ENCODE results near the gene HPSE2. TPM values are rescaled to one million over a fixed set of nuclear protein-coding genes. Genes with fewer than 3 reads are reported as not detected.

The HPSE2 gene
- polyA plus RNA-seq, 2 of the 4 experiments (the other 2 are of a cell fraction): not detected

DNA sequence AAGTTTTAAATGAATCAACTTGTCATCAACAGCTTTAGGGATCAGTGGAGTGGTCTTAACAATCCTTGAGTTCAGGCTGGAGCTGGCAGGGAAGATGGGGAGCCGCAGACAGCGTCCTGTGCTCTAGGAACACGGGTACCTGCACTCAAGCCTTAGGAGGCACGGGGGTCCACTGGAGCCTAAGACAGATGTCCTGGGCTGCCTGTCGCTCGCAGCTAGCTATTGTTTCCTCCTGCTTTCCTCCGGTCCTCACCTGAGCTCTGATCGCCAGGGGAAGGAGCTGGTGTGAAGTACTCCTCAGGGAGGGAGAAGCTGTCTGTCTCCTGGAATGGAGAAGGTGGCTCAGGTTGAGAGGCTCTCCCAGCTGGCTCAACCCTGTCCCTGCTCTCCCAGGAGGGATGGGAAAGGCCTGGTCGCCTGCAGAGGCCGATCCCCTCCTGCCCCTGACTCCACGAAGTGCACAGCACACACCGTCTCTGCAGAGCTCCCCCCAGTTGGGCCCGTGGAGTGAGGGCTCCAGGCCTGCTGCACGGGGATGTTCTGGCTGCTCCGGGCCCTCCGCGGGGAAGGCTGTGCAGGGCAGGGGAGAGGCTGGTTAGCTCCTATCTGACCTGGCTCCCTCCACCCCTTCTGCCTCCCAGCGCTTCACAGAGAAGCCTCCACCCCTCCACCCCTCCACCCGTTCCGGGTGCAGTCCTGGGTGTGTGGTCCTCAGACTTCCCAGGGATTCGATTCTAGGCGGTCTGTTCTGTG lies 806.2 kb downstream of the HPSE2 start:
- Histone ChIP-seq H3K4me3 (no peak overlapping the region), H3K27ac (no peak overlapping the region), H3K4me2 (no peak overlapping the region), H3K9me3 (peaks cover 6% of the 10 kb centered on the region; the same call in 1 of the 3 replicates), H3K4me1 (no peaks in the 10 kb centered on the region)
- CTCF ChIA-PET: interaction anchor here (1.4 kb wide), 1 partner anchor 119 kb away, joined by 3 read pairs; no protein-coding TSS in a partner anchor
- ATAC-seq (no peak), FAIRE-seq (no peak), DNase-seq (ENCODE audit: low read depth in 1 of 2, low spot score in 1 of 2) (no peak)
- WGBS (ENCODE audit: missing lambda C conversion rate): 89% methylated on average over 18 of the region's 22 CpGs
- no peak for TF ChIP-seq RFX5 (IDR thresholded peaks at IDR 0.05)
- no peak for TF ChIP-seq ZC3H11A (IDR thresholded peaks at IDR 0.05)
- no peak for TF ChIP-seq SREBF2 (IDR thresholded peaks at IDR 0.05)
- no peak for TF ChIP-seq EHF (CRISPR knock-in tag; IDR thresholded peaks at IDR 0.05)
- no peak for TF ChIP-seq HEYL (CRISPR knock-in tag; IDR thresholded peaks at IDR 0.05)
- TF ChIP-seq, protein P1, sequence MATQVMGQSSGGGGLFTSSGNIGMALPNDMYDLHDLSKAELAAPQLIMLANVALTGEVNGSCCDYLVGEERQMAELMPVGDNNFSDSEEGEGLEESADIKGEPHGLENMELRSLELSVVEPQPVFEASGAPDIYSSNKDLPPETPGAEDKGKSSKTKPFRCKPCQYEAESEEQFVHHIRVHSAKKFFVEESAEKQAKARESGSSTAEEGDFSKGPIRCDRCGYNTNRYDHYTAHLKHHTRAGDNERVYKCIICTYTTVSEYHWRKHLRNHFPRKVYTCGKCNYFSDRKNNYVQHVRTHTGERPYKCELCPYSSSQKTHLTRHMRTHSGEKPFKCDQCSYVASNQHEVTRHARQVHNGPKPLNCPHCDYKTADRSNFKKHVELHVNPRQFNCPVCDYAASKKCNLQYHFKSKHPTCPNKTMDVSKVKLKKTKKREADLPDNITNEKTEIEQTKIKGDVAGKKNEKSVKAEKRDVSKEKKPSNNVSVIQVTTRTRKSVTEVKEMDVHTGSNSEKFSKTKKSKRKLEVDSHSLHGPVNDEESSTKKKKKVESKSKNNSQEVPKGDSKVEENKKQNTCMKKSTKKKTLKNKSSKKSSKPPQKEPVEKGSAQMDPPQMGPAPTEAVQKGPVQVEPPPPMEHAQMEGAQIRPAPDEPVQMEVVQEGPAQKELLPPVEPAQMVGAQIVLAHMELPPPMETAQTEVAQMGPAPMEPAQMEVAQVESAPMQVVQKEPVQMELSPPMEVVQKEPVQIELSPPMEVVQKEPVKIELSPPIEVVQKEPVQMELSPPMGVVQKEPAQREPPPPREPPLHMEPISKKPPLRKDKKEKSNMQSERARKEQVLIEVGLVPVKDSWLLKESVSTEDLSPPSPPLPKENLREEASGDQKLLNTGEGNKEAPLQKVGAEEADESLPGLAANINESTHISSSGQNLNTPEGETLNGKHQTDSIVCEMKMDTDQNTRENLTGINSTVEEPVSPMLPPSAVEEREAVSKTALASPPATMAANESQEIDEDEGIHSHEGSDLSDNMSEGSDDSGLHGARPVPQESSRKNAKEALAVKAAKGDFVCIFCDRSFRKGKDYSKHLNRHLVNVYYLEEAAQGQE (IDR thresholded peaks at IDR 0.05): no peak
- TF ChIP-seq JUN (IDR thresholded peaks at IDR 0.05): no peak
- TF ChIP-seq, protein P2, sequence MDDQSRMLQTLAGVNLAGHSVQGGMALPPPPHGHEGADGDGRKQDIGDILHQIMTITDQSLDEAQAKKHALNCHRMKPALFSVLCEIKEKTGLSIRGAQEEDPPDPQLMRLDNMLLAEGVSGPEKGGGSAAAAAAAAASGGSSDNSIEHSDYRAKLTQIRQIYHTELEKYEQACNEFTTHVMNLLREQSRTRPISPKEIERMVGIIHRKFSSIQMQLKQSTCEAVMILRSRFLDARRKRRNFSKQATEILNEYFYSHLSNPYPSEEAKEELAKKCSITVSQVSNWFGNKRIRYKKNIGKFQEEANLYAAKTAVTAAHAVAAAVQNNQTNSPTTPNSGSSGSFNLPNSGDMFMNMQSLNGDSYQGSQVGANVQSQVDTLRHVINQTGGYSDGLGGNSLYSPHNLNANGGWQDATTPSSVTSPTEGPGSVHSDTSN (IDR thresholded peaks at IDR 0.05): no peak
- TF ChIP-seq ZFP36 (IDR thresholded peaks at IDR 0.05; ENCODE audit: borderline replicate concordance, partially characterized antibody): no peak
- TF ChIP-seq GATA3 (IDR thresholded peaks at IDR 0.05; ENCODE audit: borderline replicate concordance): no peak
- TF ChIP-seq CEBPB (IDR thresholded peaks at IDR 0.05): no peak
- no peak for TF ChIP-seq ZNF302 (CRISPR knock-in tag; IDR thresholded peaks at IDR 0.05)
- TF ChIP-seq RCOR1 (IDR thresholded peaks at IDR 0.05; ENCODE audit: low read depth, low read length): no peak
- TF ChIP-seq HOXB13 (CRISPR knock-in tag; IDR thresholded peaks at IDR 0.05; ENCODE audit: low read depth): no peak
- TF ChIP-seq, protein P3, sequence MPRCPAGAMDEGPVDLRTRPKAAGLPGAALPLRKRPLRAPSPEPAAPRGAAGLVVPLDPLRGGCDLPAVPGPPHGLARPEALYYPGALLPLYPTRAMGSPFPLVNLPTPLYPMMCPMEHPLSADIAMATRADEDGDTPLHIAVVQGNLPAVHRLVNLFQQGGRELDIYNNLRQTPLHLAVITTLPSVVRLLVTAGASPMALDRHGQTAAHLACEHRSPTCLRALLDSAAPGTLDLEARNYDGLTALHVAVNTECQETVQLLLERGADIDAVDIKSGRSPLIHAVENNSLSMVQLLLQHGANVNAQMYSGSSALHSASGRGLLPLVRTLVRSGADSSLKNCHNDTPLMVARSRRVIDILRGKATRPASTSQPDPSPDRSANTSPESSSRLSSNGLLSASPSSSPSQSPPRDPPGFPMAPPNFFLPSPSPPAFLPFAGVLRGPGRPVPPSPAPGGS (IDR thresholded peaks at IDR 0.05): no peak
- POLR2A ChIA-PET: no interaction called here

DNA sequence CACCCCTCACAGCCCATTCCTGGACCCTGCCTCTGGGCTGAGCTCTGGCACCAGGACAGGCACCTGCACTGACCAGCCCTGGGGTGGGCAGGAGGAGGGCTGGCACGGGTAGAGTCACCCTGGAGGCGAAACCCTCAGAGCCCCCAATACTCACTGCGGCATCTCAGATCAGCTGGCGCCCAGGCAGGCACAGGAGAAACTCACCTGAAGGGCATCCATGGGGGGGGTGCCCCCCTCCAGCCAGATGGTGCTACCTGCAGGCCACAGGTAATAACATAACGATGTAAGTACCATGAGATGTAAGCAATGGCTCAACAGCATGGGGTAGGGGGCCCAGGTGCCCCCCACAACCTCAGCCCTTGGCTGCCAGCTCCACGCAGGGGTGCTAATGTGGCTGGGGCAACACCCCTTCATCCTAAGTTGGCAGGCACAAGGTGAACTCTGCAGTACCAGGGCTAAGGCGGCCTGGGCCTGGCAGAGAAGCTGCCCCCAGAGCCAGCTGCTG lies 808.6 kb downstream of the HPSE2 start:
- POLR2A ChIA-PET: no interaction called here
- CTCF ChIA-PET: interaction anchor here (1.5 to 1.8 kb wide), 2 partner anchors 9 to 101 kb away, joined by 3 to 4 read pairs; no protein-coding TSS in a partner anchor
- no peak for TF ChIP-seq PHF8 (IDR thresholded peaks at IDR 0.05; ENCODE audit: borderline replicate concordance, low read depth)
- no peak for TF ChIP-seq MAZ (IDR thresholded peaks at IDR 0.05; ENCODE audit: borderline replicate concordance, low read depth, low read length)
- TF ChIP-seq TFCP2L1 (CRISPR knock-in tag; IDR thresholded peaks at IDR 0.05): no peak
- TF ChIP-seq, protein P4, sequence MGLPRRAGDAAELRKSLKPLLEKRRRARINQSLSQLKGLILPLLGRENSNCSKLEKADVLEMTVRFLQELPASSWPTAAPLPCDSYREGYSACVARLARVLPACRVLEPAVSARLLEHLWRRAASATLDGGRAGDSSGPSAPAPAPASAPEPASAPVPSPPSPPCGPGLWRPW (IDR thresholded peaks at IDR 0.05): no peak
- no peak for TF ChIP-seq BHLHE40 (IDR thresholded peaks at IDR 0.05; ENCODE audit: low read depth, low read length)
- no peak for TF ChIP-seq CHD4 (IDR thresholded peaks at IDR 0.05; ENCODE audit: borderline replicate concordance)
- TF ChIP-seq, protein P5, sequence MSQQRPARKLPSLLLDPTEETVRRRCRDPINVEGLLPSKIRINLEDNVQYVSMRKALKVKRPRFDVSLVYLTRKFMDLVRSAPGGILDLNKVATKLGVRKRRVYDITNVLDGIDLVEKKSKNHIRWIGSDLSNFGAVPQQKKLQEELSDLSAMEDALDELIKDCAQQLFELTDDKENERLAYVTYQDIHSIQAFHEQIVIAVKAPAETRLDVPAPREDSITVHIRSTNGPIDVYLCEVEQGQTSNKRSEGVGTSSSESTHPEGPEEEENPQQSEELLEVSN (IDR thresholded peaks at IDR 0.05; ENCODE audit: borderline replicate concordance, low read depth): no peak
- no peak for TF ChIP-seq POLR2A (IDR thresholded peaks at IDR 0.05; ENCODE audit: low read length)
- no peak for TF ChIP-seq SMC3 (IDR thresholded peaks at IDR 0.05)
- no peak for TF ChIP-seq KDM5A (IDR thresholded peaks at IDR 0.05)
- no peak for TF ChIP-seq HDAC2 (IDR thresholded peaks at IDR 0.05)
- TF ChIP-seq, protein P1 (IDR thresholded peaks at IDR 0.05): no peak
- TF ChIP-seq HOXA7 (CRISPR knock-in tag; IDR thresholded peaks at IDR 0.05): no peak
- TF ChIP-seq EHF (CRISPR knock-in tag; IDR thresholded peaks at IDR 0.05): no peak

More for the DNA sequence above, 808.6 kb downstream of the HPSE2 start:
- H3K4me3 ChIP-seq: no peak overlapping the region
- FAIRE-seq: no peak
- H3K4me1 ChIP-seq: no peaks in the 10 kb centered on the region
- H3K27ac ChIP-seq: no peak overlapping the region
- ATAC-seq: no peak
- no peak for DNase-seq (ENCODE audit: low read depth in 1 of 2, low spot score in 1 of 2)
- no peak overlapping the region for H3K4me2 ChIP-seq
- 93% methylated on average over 7 of the region's 7 CpGs for WGBS (ENCODE audit: missing lambda C conversion rate)
- no peaks in the 10 kb centered on the region for H3K9me3 ChIP-seq

All from A549 (cell line).